ENCODE measurements around the gene CALHM5.

Gene CALHM5

DNA sequence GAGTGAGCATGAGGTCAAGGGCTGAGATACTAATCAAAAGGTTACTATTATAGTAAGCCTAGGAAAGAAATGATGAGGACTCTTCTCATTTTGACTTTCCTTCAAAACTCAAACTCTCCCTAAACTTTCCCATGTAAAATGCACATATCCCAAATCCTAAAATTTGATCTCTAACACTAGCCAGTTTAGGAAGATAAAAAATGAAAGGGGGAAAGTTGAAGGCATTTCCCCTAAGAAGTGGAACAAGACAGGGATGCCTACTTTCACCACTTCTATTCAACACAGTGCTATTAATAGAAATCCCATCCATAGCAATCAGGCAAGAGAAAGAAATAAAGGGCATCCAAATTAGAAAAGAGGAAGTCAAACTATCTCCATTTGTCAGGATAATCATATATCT lies 2.9 kb upstream of the CALHM5 start:
- no peak for DNase-seq (ENCODE audit: low spot score)

DNA sequence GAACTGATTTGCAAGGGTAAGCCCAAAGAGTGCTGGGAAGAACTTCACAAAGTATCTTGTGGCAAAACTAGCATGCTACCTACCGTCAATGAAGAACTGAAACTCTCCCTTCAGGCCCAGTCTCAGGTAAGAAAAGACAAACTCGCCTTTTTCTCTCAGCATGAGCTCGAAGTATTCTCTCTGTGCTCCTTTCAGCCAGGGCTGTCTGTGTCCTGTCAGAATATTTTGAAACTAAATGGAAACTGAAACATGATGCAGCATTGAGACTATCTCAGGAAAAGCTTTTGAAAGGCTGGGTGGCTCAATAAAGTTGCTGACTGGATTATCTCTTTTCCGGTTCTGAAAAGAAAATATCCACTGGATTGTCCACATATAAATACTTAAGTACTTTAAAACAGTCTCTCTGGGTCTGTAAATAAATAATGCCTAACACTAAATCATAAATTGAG lies 696 bp downstream of the CALHM5 start:
- DNase-seq (ENCODE audit: low spot score), result no peak

DNA sequence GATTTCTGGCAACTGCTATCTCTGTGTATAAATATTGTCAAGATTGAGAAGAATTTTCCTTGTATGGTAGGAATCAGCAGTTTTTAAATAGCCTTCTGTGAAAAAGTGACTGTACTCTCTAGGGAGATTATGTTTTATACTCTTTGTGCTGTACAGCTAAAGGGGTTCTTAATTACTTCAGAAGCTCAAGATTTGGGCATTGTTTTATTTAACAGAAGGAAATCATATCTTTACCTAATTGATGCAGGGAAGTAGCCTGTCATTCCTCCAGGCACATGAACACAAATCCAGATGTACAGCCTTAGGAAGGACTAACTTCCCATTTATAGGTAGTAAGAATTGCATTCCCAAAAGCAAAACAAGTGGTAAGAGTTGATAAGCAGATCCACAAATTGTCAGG lies 1.3 kb downstream of the CALHM5 start:
- DNase-seq (ENCODE audit: low spot score), result no peak

DNA sequence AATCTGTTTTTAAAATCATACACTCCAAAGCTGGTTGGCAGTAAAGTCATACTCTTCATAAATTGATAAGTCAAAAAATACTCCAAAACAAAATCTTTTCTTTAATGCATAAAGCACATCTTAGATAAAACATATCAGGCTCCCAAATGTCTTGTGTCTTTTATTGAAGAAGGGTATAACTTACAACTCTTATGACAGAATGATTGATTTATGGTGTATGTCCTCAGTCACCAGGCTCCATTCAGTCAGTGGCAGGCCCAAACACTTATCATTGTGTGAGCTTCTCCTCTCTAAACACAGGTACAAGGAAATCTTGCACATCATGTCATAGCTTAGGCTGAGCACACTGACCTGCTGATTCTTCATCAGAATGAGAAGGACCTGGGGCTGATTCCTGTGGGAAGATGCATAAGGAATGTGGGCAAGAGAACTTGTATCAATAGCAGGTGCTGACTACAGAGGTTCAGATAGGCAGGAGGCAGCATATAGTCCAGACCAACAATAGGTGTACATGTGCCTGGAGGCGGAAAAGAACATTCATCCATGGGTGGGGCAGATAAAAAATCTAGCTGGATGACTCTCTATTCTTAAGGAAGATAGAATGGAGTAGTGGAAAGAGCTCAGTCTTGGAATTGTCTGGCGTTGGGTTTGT lies 1.9 kb downstream of the CALHM5 start:
- no peak for DNase-seq (ENCODE audit: low spot score)

DNA sequence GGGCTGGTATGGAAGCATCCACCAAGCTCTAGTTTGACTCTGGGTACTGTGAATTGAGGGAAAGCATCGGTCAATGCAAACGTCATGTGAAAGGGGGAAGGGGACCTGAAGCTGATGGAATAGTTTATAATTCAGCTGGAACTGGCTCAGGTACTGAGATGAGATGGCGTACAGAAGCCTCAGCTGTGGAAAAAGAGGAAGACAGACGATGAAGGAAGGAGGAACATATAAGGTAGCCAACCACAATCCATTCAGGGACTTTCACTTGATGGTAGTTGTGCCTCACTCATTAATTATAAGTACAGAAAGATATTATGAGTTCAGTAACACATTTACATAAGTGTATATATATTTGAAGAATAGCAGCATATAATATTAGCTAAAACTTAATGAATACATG lies 2.7 kb downstream of the CALHM5 start:
- DNase-seq (ENCODE audit: low spot score), result no peak

DNA sequence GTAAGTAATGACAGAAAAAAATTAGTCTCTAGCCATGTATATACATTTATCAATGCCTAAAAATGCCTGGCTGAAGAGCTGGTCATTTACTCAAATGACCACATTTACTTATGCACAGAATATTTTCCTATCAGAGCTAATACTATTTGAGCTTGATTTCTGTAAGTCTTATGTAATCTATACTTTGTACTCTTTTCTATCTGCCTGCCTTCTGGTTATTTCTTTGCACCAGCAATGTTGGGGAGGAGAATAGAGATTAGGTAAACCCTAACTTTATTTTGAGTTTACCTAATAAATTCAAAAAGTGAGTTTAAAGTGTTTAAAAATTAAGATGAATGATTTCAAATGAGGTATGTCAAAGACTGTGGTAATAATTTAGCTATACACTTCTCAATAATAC lies 3.7 kb downstream of the CALHM5 start:
- DNase-seq (ENCODE audit: low spot score), result no peak

DNA sequence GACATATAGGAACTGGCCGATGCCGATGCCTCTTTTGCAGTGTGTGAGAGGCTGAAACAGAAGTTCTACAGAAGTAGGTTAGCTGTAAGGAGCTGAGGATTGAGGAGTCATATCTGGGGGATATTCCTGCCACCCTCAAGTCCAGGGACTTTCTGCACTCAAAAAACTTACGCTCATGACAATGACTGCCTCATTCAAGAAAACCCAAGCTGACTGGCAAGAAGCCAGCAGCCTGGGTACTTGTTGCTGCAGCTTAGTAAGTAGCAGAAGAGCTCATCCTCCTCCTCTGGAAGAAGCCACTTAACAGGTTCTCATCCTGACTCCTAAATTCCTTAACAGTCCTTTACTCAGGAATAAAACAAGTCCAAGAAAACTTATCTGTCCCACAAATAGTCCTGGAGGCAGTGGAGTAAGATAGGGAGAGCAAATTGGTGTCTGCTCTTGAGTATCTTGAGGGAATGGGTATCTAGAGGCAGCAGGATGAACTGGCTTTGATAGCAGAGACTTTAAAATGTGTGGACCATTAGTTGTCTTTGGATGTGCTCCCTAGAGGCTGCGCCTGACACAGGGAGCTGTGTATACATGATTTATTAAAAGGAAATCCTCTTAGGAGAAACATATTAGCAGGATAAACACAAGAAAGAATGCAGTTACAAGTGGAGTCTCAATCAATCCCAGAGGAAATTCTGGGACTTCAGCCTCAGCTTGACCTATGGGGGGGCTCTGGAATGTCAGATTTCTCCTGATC lies 7.4 kb downstream of the CALHM5 start:
- DNase-seq (ENCODE audit: low spot score), result no peak

DNA sequence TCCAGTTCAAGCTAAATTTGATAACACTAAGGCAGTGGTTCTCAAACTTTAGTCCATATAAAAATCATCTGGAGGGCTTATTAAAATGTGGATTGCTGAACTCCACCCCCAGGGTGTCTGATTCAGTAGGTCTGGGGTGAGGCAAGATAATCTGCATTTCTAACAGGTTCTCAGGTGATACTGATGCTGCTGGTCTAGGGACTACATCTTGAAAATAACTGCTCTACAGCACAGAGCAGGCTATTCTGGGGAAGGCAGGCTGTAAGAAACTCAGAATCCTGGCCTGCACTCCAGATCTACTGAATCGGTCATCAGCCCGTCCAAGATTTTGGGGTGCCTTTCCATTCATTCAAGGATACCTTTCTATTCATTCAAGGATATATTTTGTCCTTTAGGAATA lies 11.5 kb downstream of the CALHM5 start:
- DNase-seq (ENCODE audit: low spot score), result no peak

DNA sequence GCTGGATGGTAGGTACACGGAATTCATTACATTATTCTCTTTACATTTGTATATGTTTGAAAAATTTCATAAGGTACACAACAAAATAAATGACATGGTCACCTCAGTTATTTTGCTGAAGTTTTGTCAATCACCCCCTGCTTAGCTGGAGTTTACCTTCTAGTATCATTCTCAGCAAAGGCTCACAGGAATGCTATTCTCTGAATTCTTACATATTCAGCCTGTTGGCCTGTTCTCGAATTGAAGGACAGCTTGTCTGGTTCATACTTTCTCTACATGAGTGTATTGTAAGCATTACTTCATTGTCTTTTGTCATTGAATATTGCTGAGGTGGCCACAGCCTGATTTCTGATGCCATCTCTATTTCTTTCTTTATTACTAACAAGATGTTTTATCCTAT lies 12.8 kb downstream of the CALHM5 start:
- no peak for DNase-seq (ENCODE audit: low spot score)

DNA sequence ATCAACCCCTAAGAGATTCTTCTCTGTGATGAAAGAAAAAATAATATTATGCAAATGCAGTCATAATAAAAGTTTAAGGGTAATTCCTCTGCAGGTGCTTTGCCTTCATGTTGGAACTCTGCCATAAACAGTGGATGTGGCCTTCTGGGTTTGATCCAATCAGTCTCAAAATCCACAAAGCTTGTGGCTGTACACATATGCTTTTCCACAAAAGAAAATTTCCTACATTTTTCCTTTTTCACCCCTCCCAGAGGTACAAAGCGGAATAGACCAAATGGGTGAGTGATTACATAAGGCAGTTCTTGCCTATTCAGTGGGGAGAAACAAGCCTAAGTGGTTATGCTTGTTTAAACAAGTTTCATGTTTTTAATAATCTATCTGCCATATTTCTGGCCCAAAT lies 16.7 kb downstream of the CALHM5 start:
- no peak for DNase-seq (ENCODE audit: low spot score)

DNA sequence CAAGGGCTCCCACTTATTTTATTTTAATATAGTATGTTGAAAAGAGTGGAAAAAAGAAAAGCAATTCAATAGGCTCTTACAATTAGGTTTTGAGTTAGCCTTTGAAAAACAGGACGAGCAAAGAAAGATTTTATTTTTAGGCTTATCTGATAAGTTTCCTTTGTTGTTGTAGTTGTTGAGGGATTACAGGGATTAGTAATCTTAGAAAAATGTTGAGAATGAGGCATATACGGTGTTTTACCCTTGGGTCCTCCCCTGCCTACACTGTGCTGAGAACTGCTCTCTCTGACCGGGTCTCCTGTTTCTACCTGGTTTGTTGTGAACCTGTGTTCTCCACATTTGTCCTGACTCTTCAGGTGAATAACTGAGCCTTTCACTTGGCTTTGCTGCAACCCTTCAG lies 17.3 kb downstream of the CALHM5 start:
- DNase-seq (ENCODE audit: low spot score), result no peak

DNA sequence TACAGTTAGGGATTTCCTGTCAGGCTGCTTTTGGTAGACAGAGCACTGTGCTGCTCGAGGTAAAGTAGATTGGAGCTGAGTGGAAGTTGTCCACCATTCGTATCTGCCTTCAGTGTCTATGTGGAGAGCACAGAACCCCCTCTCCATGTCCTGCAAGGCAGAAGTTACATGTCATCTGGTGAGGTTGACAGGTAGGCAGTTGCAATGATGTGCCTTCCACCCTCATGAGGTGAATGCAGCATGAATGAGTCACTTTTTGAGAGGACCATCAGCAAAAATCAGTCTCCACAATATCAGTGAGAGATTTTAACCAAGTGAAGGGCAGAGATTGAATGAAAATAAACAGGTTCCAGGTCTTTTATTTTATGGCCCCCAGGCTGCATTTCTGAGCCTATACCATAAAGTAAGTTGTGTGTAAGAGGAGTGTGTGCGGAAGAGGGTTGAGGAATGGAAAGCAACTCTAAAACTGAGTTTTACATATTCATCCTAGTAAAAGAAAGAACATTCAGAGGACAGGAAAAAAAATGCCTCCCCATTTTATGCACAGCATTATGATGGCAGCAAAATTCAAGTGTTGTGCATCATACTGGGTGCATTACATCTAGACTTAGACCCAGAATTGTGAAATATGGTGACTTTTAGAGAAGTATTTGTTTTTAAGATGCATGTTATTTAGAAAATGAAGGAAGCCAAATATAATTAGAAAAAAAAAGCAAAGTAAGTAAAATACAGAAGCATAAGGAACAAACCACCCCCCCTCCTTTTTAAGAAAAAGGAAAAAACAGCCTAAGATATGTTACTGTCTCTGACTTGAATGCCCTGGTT lies 18.2 kb downstream of the CALHM5 start:
- no peak for DNase-seq (ENCODE audit: low spot score)

DNA sequence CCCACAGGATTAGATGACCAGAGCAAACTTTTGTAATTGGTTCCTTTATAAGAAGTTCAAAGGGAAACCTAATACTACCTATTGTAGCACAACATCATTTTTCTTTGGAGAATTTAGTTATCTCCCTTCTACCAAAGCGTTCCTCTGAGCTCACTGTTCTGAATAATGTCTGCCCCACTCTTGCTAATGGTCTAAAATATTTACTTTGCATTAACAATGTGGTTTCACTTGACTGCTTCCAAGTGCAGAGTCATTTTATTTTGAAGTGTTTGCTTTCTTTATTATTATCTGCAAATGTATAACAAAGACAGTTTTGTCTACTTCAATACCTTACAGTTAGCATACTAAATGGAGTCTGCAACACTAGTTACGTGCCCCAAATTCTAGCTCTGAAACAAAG lies 19.0 kb downstream of the CALHM5 start:
- DNase-seq (ENCODE audit: low spot score), result no peak

DNA sequence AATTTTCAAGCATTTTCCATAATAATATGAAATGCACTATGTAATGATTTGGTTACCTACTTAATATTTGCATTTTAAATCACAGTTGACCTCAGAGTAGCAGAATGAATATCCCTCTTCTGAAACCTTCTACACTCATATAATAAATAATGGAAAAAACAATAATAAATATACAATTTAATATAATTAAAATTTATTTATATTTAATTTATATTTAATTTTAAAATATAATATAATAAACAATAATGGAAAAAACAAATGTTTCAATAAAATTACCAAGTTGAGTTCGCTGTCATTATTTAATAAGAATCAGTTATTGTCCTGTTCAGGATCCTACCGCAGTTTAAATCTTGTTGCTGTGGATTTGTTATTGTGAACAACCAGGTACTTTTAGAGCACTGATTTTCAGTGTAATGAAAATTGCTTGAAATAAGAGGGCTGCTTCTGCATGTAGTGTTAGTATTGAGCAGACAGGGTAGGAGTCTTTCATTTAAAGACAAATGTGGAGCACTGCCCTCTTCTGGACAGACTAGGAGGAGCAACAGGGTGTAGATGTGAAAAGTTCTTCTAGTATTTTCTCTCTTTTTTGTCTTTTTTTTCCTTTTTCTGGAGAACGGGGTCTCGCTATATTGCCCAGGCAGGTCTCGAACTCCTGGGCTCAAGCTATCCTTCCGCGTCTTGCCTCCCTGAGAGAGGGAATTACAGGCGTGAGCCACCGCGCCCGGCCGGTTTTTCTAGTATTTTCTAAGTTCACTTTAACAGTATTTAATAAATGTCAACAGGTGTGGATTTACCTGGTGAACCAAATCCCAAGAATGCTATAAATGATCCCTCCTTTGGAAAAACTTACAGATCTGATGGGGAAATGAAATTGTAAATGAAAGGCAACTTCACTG lies 20.5 kb downstream of the CALHM5 start:
- peak; percentile 40 for DNase-seq (ENCODE audit: low spot score)

DNA sequence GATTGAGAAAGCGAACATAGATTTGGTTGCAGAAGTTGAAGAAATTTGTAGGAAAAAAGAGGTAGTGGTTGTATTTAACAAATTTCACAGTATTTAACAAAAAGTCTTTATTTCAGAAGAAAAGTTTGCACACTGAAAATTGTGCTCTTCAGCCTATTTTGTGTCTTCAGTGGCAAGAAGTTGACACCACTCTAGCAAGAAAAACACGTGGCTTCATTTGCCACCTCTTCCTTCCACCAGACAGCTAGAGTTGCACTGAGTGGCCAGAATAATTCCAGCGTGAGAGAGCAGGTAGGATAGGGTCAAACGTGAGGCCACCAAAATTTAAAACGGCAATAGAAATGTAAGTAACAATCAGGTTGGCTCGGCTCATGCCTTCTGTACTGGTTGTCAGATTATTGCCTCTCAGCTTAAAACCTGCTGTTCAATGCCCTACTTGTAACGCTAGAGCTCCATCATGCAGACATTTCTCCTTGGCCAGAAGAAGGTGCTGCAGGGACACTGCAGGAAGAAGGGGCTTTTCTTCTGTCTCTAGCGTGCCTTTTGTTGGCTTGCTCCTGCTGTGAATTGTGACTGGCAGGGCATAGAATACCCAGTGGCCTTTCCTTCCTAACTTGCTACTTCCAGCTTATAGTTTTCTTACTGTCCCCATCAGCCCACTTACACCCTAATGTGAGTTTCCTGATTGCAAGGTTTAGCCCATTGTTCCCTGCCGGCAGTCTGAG lies 22.0 kb downstream of the CALHM5 start:
- DNase-seq (ENCODE audit: low spot score), result no peak

DNA sequence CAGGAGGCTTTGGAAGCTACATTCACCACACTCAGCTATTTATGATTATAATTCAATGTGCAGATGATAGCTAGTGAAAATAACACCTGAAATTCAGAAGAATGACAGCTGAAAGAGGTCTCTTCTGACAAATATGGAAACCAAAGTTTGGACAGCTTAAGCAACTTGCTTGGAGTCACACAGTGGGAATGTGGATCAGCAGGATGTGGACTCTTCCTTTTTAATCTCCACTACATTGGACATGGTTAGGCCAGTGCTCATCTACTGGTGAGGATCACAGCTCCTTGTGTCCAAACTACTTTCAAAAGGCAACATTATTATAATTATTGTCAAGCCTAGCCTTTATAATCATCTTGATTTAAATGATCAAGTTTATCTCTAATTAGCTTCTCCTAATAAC lies 23.7 kb downstream of the CALHM5 start:
- no peak for DNase-seq (ENCODE audit: low spot score)

DNA sequence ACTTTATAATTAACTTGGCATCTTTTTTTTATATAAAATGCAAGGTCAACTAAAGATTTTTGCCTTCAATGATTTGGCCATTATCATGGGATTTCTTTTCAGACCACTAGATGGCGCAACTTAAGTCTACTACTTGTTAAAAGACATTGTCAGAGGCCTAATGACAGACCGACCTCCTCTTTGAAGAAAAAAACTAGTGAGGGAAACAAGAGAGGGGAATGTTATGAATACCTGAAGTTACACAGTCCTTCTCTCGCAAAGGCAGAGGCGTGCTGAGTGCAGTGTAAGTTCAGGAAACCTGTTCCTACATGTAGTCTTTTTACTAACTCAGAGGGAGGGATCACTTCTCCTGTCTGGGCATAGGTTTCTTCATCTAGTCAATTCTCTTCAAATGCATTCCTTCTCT lies 24.8 kb downstream of the CALHM5 start:
- peak; percentile 29 for DNase-seq (ENCODE audit: low spot score)

DNA sequence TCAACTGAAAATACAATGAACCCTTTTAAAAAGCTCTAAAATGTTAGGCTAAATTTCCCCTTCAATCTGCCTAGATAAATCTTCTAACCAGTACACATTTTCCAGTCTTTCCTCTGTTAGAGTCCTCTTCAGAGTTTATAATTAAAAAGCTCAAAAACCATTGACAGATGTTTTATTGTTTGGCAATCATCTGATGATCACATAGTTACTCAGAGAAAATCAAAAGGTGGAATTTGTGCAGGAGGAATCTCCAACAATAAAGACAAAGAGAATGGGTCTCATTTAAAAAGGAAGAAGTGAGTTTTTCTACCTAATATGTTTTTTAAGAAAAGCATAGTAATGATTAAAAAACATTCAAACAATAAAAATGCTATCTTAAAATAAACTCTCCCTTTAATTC lies 31.0 kb downstream of the CALHM5 start:
- no peak for DNase-seq (ENCODE audit: low spot score)

DNA sequence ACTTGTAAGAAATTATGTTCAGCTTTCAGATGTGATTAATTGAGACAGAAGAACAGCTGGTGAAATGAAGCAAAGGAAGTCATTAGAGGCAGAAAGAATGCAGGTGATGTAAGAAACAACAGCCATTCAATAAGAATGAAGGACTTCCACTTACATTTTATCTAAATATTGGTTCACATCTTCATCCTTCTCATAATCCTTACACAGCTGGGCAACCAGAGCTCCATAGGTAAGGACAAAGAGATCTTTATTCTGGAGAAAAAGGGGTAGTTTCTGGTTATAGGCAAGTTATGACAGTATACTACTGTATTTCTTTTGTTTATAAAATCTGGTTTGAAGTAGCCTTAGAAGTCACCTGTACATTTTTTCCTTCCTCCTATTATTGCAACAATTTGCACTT lies 31.7 kb downstream of the CALHM5 start:
- DNase-seq (ENCODE audit: low spot score), result no peak

DNA sequence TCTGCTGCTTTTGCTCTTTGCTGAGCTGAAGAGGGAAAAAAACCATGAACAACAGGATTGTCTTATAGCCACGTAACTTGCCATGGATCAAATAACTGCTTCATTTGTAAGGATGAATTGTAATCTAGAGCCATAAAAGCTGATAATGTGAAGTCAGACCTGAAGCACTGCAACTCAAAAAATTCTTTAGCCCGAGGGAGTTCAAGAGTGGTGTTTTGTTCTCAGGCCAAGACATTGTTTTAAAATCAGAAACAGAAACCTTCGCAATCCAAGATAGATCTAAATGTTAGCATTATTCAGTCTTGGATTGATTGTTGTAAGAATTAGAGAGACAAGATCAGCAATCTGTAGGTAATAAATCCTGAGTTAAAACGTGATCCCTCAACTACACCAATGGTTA lies 34.2 kb downstream of the CALHM5 start, which contains the start of gene TRAPPC3L:
Gene TRAPPC3L, minus strand, starts transcription at position 34 of the 400 bp plus-strand sequence. CDS start 170 bp downstream, outside the sequence.
- DNase-seq (ENCODE audit: low spot score), result no peak

DNA sequence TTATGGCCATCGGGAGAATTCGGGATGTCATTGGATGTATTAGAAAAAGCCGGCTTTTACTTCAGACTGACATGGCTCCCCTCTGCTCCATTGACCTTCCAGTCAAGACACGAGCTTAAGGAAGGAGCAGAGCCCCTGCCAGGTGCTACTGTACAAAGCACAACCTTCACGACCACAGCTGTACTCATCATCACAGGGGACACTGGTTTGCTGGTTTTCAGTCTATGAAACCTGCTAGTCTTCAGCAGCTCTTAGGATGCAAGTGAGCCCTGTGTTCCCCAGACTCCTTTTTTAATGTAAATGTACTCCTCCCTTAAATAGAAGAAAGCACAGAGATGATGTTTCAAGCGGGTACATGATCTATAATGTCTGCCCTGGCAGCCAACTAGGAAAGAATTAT lies 35.9 kb downstream of the CALHM5 start:
- DNase-seq (ENCODE audit: low spot score), result no peak
